HepG2 (cell line): Measurements from ENCODE around the gene GDE1. TPM values are rescaled to one million over a fixed set of nuclear protein-coding genes. Genes with fewer than 3 reads are reported as not detected.

Experiments
- CBFB ChIP-seq: sonication (generic); formaldehyde crosslinking; IDR thresholded peaks from 2 replicates; pipeline ENCODE4 v1.4.0; 2020; ENCODE audit warnings: missing genetic modification reagents
- ETS1 ChIP-seq: sonication (generic); formaldehyde crosslinking; IDR thresholded peaks from 2 replicates; pipeline ENCODE4 v1.4.0; 2020; ENCODE audit warnings: missing genetic modification reagents
- FOXJ3 ChIP-seq: sonication (generic); formaldehyde crosslinking; IDR thresholded peaks from 2 replicates; pipeline ENCODE4 v1.4.0; 2020; ENCODE audit warnings: missing genetic modification reagents, mild to moderate bottlenecking, borderline replicate concordance
- GMEB2 ChIP-seq: IDR thresholded peaks from 2 replicates; pipeline ENCODE4 v1.6.1; 2016; ENCODE audit warnings: missing biosample characterization, missing genetic modification reagents, low read depth
- HMG20B ChIP-seq: conservative IDR thresholded peaks from 2 replicates; pipeline ENCODE4 v1.6.1; 2016; ENCODE audit warnings: missing genetic modification reagents, missing compliant biosample characterization
- KAT7 ChIP-seq: IDR thresholded peaks from 2 replicates; pipeline ENCODE4 v1.6.1; 2018; ENCODE audit warnings: borderline replicate concordance, missing compliant biosample characterization
- KDM1A ChIP-seq: IDR thresholded peaks from 2 replicates; pipeline ENCODE4 v1.6.1; 2016; ENCODE audit warnings: missing compliant biosample characterization
- KMT2A ChIP-seq: sonication (generic); formaldehyde crosslinking; IDR thresholded peaks from 2 replicates; pipeline ENCODE4 v1.4.0; 2020; ENCODE audit warnings: missing genetic modification reagents
- PITX1 ChIP-seq: sonication (generic); formaldehyde crosslinking; IDR thresholded peaks from 2 replicates; pipeline ENCODE4 v1.5.1; 2020; ENCODE audit warnings: mild to moderate bottlenecking, missing genetic modification reagents
- REST ChIP-seq, 2 experiments: IDR thresholded peaks; 2 replicates each; pipeline ENCODE4 v1.6.1; 2011 to 2012; ENCODE audit warnings: low read length in 2 of 2, borderline replicate concordance in 1 of 2, low read depth in 1 of 2, mild to moderate bottlenecking in 1 of 2, moderate library complexity in 1 of 2
- REXO4 ChIP-seq: sonication (generic); formaldehyde crosslinking; IDR thresholded peaks from 2 replicates; pipeline ENCODE4 v1.8.0; 2022; ENCODE audit warnings: missing genetic modification reagents, mild to moderate bottlenecking, borderline replicate concordance
- ZBTB2 ChIP-seq: sonication (generic); formaldehyde crosslinking; IDR thresholded peaks from 2 replicates; pipeline ENCODE4 v1.8.0; 2022; ENCODE audit warnings: low read depth, missing genetic modification reagents
- ZBTB39 ChIP-seq: sonication (generic); formaldehyde crosslinking; IDR thresholded peaks from 2 replicates; pipeline ENCODE4 v1.5.0; 2020; ENCODE audit warnings: missing genetic modification reagents
- ZNF12 ChIP-seq: sonication (generic); formaldehyde crosslinking; IDR thresholded peaks from 2 replicates; pipeline ENCODE4 v1.5.0; 2020; ENCODE audit warnings: missing genetic modification reagents
- ZNF598 ChIP-seq: sonication (generic); formaldehyde crosslinking; IDR thresholded peaks from 2 replicates; pipeline ENCODE4 v1.5.1; 2020; ENCODE audit warnings: mild to moderate bottlenecking, missing genetic modification reagents, borderline replicate concordance
- ZNF720 ChIP-seq: sonication (generic); formaldehyde crosslinking; IDR thresholded peaks from 2 replicates; pipeline ENCODE4 v1.4.0; 2020; ENCODE audit warnings: missing genetic modification reagents
- ZSCAN12 ChIP-seq: sonication (generic); formaldehyde crosslinking; IDR thresholded peaks from 2 replicates; pipeline ENCODE4 v1.9.0; 2021; ENCODE audit warnings: mild to moderate bottlenecking, missing genetic modification reagents
- ZXDC ChIP-seq: sonication (generic); formaldehyde crosslinking; IDR thresholded peaks from 2 replicates; pipeline ENCODE4 v1.5.0; 2020; ENCODE audit warnings: mild to moderate bottlenecking, missing genetic modification reagents
- polyA plus RNA-seq, 8 experiments: library from polyadenylated mRNA; depleted of rRNA in 3 of 8; stranded (reverse) in 7 of 8; unstranded in 1 of 8; fragments of >200 nt; fragmentation: Illumina TruSeq in 4 of 8; extraction: Trizol in 4 of 8; gene quantifications; 2 replicates each; pipeline versions ENCODE4 v1.2.1 to v1.2.3, GENCODE V29; 2011 to 2016; ENCODE audit warnings: low read depth in 4 of 8, missing spikeins in 1 of 8, mixed read lengths in 1 of 8; ENCODE audit not compliant: insufficient read depth in 1 of 8
- total RNA-seq, 5 experiments: library from RNA; depleted of rRNA; stranded (reverse); fragments of >200 nt; fragmentation: Illumina TruSeq; extraction: Trizol; gene quantifications; 2 replicates each; pipeline ENCODE4 v1.2.3, GENCODE V29; 2016; ENCODE audit warnings: low read depth in 1 of 5

GDE1 gene
- total and polyA plus RNA-seq, 2 of the 13 experiments (the other 11 are each of a cell fraction or from before 2014, with no cell fraction given) = 35.9 to 59.0 TPM

- TF ChIP-seq REST (IDR thresholded peaks at IDR 0.05; ENCODE audit: borderline replicate concordance in 1 of 2, low read depth in 1 of 2, low read length in 2 of 2) (0 out of 4 replicates have a peak, but pooled peaks of 1 of the 2 experiments have one; percentile 17), KAT7 (no peak), ZBTB2 (no peak), ZNF720 (CRISPR knock-in tag) (no peak), ZNF12 (CRISPR knock-in tag) (peak; percentile 20; the same call in 1 of the 2 replicates), CBFB (CRISPR knock-in tag) (no peak), PITX1 (CRISPR knock-in tag) (no peak), ZNF598 (CRISPR knock-in tag) (peak; percentile 23; the same call in 1 of the 2 replicates), KMT2A (no peak), ETS1 (no peak), HMG20B (CRISPR knock-in tag) (no peak), REXO4 (CRISPR knock-in tag) (no peak), ZSCAN12 (CRISPR knock-in tag) (no peak), ZXDC (CRISPR knock-in tag) (no peak), ZBTB39 (no peak), KDM1A (CRISPR knock-in tag) (peak; percentile 85), GMEB2 (CRISPR knock-in tag) (no peak), FOXJ3 (CRISPR knock-in tag) (no peak)
Measured at GRCh38 chr16:19523184-19523558, 1.3 kb upstream of the GDE1 start (continued).
